HT-29 (cell line): Measurements from ENCODE around the gene RAMP3. TPM values are rescaled to one million over a fixed set of nuclear protein-coding genes. Genes with fewer than 3 reads are reported as not detected.
A peak's percentile ranks its signal among the peaks of the same experiment; 100 is the strongest.
"Not testable (repeated sequence)": the region's sequence is repeated elsewhere in the genome, so short reads cannot be mapped to it uniquely, and the experiment has no call there.

Experiments
- DNase-seq: peaks from one replicate; pipeline ENCODE4 v3.0.0-alpha.2; 2015; ENCODE audit warnings: low spot score
- total RNA-seq: library from RNA; depleted of rRNA; stranded (reverse); fragments of >200 nt; shearing (Covaris generic); gene quantifications from 2 replicates; pipeline ENCODE4 v1.2.3, GENCODE V29; 2014; rRNA removed

RAMP3 gene, protein sequence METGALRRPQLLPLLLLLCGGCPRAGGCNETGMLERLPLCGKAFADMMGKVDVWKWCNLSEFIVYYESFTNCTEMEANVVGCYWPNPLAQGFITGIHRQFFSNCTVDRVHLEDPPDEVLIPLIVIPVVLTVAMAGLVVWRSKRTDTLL
- total RNA-seq: not detected in 2 replicates

DNA sequence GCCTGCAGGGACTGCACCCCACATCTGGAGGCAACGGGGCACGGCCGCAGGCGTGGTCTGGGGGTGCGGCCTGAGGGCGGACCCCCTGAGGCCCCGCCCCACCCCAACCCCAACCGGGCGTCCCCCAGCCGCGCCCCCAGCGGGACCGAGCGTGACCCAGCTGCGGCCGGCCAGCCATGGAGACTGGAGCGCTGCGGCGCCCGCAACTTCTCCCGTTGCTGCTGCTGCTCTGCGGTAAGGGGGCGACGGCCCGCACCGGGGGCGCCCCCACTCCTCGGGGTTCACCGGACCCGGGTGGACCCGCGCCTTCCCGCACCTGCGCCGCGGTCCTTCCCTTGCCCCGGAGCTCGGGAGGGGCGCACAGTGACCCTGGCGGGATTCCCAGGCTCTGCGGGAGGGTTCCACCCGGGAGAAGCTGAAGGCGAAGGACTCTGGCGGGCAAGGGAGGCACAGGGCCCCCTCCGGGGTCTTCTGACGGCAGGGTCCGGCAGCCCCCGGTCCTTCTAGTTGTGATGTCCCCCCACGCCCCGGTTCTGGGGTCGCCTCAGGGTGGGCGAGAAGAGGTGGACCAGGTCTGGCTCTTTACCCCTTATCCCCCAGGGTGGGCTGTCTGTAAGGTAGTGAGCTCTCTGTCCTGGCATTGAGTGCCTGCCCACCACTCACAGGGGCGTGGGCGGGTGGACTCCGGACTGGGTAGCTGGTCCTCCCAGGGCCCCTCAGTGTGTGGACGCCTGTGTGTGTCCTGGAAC is at the start of gene RAMP3:
Gene RAMP3, plus strand, starts transcription at position 139 of the 749 bp plus-strand sequence. Its CDS starts 38 bp downstream, at position 177.
- DNase-seq: no peak

DNA sequence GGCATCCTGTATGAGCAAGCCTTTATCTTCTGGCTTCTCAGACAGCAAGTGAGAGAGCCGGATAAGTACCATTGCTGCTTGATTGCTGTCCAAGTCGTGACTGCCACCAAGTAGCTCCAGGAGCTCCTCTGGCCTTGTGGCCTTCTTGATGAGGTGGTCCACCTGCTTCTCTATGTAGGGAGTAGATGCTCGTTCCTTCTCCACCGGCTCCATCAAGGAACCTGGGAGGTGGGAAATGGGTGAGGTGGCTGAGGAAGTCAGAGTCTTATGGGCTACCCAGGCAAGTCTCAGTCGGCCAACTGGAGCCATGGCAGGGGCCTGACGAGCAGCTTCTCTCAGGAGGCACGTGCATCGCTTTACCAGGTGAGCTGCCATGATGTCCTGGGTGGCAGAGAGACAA is 48.7 kb upstream of the RAMP3 start:
- no peak for DNase-seq

DNA sequence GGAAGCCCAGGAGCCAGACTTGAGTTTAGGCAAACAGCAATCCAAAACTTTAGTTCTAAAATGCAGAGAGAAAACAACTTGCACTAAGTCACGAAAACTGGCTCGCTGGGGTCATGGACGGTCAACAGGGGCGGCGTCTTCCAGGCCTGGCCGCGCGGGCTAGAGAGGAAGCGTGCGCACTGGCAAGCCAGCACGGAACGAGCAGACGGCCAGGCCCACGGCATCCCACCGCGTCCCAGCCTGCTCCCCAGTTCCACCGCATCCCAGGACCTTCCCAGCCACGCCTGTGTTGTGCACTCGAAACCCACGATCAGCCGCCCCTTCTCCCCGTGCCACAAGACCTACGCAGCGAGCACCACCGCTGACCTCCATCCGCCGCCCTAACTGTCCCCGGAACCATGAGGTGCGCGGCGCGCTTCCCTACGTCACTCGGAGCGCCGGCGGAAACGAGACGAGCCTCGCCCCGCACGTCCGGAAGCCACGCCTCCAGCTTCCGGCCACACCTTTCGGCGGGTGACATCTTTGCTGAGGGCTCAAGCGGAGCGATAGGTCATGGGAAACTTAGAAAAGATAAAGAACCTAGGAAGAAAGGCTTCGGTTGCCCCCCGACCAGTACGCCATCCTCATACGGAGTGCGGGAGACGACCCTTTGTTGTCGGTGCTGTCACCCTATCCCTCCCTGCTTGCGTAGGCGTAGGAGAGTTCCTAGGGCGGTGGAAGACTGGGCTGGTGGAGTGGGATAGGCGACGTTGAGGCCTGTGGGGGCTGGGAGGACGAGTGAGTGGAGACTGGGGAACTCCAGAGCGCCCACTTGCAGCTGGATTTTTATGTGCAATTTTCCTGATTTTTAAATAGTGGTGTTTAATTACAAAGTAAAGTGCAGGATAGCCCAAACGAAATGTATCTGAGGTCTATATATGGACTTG is 46.0 kb upstream of the RAMP3 start, which contains the start of gene TBRG4:
Gene TBRG4, minus strand, starts transcription at position 400 of the 926 bp plus-strand sequence. CDS start 2,460 bp downstream, outside the sequence.
- DNase-seq: peak; percentile 99

DNA sequence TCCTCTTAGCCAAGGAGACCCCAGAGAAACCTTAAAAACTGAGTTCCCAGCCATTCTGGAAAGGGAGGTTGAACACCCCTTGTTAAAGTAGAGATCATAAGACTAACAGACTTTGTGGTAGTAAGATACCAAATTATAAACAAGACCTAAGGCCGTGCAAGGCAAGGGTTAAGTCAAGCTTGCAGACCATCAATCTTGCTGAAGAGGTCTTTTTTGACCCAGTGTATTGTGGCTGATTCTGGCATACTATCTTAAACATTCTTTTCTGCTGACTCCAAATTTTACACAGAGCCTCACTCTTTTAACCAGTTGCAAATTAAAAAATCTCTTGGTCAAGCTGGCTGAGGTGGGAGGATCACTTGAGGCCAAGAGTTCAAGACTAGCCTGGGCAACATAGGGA is 44.9 kb upstream of the RAMP3 start:
- no peak for DNase-seq

DNA sequence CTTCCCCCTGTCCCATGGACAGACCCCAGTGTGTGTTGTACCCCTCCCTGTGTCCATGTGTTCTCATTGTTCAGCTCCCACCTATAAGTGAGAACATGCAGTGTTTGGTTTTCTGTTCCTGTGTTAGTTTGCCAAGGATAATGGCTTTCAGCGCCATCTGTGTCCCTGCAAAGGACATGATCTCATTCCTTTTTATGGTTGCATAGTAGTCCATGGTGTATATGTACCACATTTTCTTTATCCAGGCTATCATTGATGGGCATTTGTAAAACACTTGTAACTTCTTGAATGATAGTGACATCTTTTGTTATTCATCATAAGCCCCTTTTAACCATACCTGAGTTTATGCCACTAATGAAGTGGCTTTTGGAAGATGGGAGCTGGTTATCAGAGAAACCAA is 43.3 kb upstream of the RAMP3 start:
- DNase-seq: not testable (repeated sequence)

DNA sequence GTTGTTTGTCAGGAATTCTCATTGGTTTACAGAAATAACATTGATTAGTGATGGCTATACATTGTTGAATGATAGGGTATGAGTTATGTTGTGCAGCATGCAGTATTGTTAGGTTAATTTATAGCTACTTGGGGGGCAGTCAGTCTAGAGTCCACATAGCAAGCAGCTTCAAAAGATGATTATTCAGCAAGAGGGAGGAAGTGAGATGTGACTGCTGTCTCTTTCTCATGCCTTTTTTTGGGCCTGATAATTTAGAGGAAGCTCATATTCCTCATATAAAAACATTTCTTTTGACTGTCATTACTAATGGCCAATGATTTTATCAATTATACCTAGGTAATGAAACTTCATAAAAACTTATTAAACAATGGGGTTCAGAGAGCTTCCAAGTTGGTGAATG is 42.7 kb upstream of the RAMP3 start:
- DNase-seq: no peak

DNA sequence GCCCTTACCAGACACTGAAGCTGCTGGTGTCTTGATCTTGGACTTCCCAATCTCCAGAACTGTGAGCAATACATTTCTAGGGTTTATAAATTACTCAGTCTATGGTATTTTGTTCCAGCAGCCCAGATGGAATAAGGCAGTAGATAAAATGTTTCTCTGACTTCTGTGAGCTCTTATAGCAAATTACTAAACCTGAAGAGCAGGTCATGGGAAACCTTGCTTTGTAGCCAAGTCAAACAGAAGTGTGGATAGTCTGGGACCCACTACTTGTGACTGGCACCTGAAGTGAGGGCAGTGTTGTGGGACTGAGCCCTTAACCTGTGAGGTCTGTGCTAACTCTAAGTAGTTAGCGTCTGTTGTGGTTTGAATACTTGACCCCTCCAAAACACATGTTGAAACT is 41.5 kb upstream of the RAMP3 start:
- no peak for DNase-seq

DNA sequence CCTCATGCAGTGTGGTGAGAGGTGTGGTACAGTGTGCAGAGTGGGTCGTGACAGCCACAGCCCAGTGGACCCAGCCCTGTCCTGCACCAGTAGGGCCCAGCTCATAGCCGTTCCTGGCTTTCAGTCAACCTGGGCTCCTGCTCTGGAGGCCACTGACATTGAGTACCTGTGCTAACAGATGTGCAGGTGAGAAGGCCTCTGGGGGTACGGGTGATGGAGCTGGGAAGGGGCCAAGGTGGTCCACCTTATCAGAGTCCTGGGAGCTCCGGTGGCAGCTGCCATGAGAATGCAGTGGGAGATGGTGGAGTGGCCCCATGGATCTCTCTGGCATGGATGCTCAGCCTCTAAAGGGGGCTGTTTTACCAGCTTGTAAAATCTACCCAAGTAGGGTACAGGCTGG is 40.0 kb upstream of the RAMP3 start:
- DNase-seq: no peak

DNA sequence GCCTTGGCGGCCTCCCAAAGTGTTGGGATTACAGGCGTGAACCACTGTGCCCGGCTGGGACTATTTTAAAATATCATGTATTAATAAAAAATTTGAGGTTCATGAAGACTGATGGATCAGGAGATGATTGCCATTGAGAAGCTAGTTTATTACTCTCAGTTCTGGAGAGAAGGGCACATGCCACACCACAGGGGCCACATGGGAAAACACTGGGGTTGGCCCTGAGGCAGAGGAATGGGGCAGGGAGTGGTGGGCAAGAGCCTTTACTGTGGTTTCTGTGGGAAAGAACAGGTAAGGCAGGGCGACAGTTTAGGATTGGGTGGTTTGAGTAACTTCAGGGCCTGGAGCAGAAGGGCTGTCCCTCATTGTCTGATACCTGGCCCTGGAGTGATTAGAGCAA is 39.3 kb upstream of the RAMP3 start:
- no peak for DNase-seq

DNA sequence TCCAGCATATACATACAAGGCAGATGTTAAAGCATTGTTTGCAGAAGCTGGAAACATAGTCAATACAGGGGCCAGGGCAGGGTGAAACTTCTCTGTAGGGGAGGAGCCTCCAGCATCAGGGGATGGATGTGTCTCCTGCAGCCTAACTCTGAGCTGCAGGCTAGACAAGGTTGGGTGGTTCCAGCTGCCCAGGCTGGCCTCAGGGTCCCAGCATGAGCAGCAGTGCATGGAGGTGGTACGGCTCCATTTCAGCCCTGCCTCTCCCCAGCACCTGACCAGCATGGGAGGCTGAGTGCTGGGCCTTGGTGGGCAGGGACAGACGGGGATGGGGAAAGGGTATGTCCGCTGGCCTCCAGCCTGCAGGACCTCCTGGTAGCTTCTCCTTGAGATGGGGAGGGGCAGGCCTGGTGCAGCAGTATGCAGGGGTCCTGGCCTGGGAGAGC is 38.7 kb upstream of the RAMP3 start:
- DNase-seq: no peak

DNA sequence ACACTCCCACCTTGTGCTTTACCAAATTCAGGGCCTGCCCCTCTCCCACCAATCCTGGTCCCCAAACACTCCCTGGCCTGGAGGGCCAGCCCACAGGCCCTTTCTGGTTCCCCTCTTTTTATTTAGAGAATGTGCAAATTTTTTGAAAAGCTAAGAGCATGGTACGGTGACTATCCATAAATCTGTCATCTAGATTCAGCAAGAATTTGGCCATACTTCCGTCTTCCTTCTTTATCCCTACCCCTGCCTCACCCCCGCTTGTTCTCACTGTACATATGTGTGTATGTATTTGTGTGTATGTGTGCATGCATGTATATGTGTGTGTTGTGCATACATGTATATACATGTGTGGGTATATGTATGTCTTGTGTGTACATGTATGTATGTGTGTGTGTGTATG is 38.0 kb upstream of the RAMP3 start:
- no peak for DNase-seq

DNA sequence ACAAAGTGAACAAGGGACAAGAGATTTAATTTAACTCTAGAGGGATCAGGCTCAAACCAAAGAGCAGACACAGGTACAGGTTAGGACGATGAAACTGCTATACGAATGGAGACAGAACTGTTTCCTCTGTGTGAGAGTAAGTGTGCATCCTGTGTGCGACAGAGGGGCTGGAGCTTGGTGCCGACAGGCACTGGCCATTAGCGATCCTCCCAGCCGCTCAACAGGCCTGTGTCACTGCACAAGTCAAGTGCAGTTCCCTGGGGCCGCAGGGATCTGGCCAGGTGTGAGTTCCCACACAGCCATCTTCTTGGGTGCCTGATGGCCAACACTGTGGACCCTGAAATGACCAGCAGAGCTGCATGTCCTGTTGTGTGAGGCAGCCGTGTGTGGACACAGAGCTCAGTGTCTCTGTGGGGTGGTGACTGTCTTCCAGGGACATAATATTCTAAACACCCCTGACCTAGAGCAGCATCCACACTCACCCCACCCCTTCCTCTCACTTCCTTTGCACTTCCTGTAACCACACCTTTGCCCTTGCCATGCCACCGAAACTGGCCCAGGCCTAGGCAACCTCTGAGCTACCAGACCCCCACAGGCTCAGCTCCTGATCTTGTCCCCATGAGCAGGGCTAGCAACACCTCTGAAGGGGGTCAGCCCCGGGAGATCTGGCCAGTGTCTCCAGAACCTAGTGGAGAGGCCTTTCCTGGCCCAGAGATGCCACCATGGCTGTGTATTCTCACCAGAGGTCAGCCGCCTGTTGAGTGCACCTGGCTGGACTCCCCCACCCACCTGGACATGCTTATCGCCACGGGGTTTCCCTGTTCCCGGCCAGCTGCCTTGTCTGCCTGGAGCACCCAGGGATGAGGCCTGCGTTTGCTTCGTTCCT is 34.4 kb upstream of the RAMP3 start:
- no peak for DNase-seq

DNA sequence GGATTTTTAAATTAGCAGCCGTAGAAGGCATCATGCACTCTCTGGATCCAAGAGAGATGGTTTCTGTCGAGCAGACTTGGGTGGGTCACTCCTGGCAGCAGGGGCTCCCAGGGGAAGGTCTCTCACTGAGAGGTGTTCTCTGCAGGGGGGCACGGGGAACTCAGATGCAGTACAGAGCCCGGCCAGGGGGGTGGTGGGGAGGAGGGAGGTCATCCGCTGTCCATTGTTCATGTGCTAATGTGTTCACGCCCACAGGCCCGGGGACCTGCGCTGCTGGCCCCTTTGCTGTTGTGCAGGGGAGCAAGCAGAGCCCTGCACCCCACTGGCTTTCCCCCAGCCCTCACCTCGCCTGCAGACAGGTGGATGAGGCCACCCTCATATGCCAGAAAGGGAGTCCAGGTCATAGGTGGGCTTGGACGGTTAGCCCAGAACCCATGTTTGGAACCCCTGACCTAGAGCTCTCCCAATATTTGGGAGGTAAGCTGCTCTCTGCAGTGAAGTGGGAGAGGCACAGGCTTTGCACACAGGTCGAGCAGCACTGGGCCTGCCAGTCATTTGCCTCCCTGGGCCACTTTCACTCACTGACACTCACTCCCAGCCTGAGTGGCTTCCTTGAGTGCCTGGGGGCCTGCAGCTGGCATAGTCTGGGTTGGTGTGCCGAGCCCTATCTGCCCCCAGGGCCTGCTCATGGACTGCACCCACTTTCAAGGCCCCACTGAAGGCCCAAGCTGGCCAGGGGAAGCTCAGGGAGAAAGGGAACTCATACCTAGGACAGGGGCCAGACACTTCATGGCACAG is 33.5 kb upstream of the RAMP3 start:
- DNase-seq: no peak

DNA sequence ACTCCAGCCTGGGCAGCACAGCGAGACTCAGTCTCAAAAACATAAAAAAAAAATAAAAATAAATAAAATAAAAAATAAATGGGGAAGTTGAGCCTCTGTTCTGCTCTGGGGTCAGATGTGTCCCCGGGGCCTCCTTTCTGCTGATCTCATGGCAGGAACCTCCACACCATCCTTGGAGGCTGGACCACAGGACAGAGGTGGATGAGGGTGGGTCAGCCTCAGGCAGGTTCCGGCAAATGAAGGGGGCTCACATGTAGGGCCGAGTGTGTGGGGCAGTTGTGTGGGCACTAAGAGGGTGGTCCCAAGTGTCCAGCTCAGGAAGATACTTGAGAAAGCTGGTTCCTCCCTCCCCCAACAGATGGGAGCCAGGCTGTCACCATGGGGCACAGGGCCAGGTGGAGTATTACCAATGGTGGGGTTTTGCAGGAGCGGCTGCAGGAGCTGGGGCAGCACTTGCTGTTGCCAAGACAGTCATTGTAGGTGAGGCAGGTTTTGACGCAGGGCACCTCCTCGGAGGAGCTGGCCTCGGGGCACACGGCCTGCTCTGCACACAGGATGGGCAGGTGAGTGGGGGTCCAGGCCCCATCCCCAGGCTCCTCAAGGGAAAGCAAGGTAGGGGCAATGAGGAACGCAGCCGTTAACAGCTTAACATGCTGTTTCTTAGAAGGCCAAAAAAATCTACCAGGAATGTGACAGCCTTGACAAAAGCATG is 32.2 kb upstream of the RAMP3 start:
- no peak for DNase-seq

DNA sequence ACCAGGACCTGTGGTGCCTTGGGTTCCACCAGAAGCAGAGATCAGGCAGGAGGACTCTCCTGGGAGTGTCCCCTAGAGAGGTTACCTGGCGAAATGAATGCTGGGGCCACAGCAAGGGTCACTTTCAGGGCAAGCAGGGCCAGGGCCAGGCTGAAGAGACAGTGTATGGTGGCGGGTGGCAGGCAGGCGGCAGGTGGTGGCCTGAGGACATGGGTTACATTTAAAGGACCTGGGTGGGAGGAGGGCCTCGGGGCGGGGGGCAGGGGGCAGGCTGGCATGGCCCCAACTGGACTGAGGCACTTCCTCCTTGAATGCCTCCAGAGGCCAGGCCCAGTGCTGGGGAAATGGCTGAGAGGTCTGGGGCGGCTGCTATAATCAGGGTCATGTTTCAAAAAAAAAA is 31.4 kb upstream of the RAMP3 start:
- no peak for DNase-seq

DNA sequence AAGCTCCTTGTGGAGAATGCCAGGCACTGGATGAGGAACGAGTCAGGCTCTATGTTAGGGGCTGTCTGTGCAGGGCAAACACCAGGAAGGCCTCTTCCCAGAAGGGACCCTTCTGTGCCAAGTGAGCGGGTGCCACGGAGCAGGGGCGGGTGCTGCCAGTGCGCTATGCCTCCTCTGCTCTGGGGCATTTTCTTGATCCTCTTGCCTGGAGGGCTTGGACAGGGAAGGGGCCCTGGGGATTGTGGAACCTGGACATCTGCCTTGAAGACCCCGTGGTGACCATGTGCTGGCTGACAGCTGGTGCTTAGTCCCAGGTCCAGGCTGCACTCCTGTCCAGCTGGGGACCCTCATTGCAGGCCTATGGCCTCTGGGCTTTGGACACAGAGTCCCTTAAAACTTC is 30.7 kb upstream of the RAMP3 start:
- DNase-seq: no peak

DNA sequence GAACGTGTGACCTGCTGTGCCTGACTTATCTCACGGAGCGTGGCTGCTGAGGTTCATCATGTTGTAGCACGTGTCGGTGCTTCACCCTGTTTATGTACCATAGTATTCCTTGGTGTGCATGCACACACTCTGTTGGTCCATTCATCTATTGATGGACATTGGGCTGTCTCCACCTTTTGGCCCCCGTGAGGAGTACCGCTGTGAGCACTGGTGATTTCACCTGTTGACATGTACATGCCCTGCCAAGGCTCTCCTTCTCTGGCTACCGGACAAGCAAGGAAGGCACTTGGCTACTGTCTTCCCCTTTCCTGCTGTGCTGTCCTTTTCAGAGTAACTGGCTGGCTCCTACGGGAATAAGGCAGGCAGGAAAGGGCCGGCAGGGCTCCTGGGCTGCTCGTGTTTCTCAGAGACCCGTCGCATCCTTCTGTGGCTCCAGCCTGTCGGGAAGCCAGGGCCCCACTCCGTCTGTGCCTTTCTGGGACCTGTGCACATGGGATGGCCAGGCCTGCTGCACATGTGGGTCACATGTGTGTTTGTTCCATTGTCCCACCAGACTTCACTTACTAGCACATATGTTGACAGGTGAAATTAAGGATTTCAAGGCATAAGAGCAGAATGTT is 28.3 kb upstream of the RAMP3 start:
- DNase-seq: no peak

DNA sequence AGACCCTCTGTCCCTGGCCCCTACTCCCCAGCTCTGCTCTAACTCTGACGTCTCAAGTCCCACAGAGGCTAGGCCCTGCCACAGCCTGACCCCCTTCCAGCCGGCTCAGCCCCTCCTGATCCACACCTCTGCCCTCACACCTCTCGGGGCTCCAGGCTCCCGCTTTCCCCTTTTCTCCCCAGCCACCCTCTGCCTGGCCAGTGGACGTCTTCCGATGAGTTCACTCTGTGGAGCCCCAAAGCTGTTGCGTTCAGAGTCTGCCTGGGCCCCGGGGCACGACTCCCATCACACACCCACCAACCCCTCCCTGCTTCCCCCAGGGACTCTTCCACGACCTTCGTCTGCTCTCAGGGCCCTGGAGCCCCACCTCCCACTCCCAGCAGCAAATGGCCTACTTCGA is 27.7 kb upstream of the RAMP3 start:
- DNase-seq: no peak

DNA sequence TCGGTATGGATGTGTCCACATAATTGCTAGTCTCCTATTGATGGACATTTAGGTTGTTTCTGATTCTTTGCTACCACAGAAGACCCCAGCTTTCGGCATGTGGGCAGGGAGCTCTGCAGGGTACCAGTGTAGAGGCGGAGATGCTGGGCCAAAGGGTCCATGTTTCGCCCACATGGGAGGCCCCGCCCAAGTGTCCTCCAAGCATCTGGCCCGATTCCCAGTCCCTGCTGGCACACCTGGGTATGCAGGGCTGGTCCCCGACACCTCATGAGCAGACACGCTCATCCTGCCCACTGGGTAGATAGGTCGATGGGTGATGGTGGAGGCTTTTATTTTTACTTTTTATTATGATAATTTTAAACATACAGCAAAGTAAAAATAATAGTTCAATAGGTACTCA is 26.7 kb upstream of the RAMP3 start:
- DNase-seq: no peak
